Muscle layer of duodenum (tissue), 2 donors: ENCODE measurements around the gene GLRX5.
"Not testable (repeated sequence)": the region's sequence is repeated elsewhere in the genome, so short reads cannot be mapped to it uniquely, and the experiment has no call there.

Experiments used
- H3K27ac ChIP-seq: one replicate; pipeline ENCODE4 v1.7.0; 2013; ENCODE audit warnings: mild to moderate bottlenecking, low read length
- H3K27me3 ChIP-seq: one replicate; pipeline ENCODE4 v1.7.0; 2013; ENCODE audit warnings: low read depth, mild to moderate bottlenecking, control low read depth, low read length
- H3K36me3 ChIP-seq, 2 donors: one replicate each; pipeline ENCODE4 v1.7.0; 2013; ENCODE audit warnings: low read length in 2 of 2, control low read depth in 1 of 2, mild to moderate bottlenecking in 1 of 2; ENCODE audit not compliant: insufficient read depth in 2 of 2, control insufficient read depth in 1 of 2
- H3K4me1 ChIP-seq, 2 donors: one replicate each; pipeline ENCODE4 v1.7.0; 2013; ENCODE audit warnings: low read length in 2 of 2, mild to moderate bottlenecking in 2 of 2, control low read depth in 1 of 2, moderate library complexity in 1 of 2; ENCODE audit not compliant: insufficient read depth in 2 of 2, control insufficient read depth in 1 of 2
- H3K4me3 ChIP-seq, 2 donors: one replicate each; pipeline ENCODE4 v1.7.0; 2013; ENCODE audit warnings: low read length in 2 of 2, low read depth in 1 of 2, mild to moderate bottlenecking in 1 of 2
- H3K9me3 ChIP-seq, 2 donors: one replicate each; pipeline ENCODE4 v1.7.0; 2013; ENCODE audit warnings: low read length in 2 of 2, control low read depth in 1 of 2, mild to moderate bottlenecking in 1 of 2; ENCODE audit not compliant: control insufficient read depth in 1 of 2
- donor health status: healthy.

Gene GLRX5

DNA sequence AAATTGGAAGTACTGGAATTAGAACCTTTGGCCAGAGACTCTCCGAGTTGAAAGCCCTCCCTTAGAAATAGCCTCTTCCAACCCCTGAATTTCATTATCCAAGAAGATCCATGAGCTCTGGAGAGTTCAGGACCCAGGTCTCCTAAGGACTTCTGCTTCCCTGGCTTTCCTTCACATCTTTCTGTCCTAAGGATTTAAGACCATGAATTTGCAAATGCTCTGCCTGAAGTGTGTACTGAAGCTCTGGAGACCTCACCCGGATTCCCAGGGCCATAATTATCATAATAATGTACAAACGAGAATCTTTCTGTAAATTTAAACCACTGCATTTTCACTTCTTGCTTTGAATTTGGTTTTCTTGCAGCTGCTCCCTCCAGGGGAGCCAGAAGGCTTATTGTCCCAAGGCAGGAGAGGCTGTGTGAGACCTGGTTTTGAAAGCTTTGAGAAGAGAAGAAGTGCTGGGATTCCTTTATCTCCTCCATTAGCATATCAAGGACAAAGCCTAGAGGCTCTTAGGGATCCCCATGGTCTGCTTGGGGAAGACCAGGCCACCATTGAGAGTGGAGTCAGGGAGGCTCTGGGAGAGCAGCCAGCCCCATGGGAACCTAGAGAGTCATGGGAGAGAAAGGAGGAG lies 41.1 kb downstream of the GLRX5 start:
- Histone ChIP-seq H3K4me1 (no peaks in the 10 kb centered on the region), H3K27me3 (no peaks in the 10 kb centered on the region), H3K4me3 (no peak overlapping the region), H3K36me3 (no peaks in the 10 kb centered on the region), H3K9me3 (no peaks in the 10 kb centered on the region), H3K27ac (no peak overlapping the region)

- H3K27ac ChIP-seq: no peak overlapping the region
- no peaks in the 10 kb centered on the region for H3K36me3 ChIP-seq
- H3K4me3 ChIP-seq: no peak overlapping the region
- no peaks in the 10 kb centered on the region for H3K27me3 ChIP-seq
- H3K9me3 ChIP-seq: no peaks in the 10 kb centered on the region
- H3K4me1 ChIP-seq: no peaks in the 10 kb centered on the region
Observed at GRCh38 chr14:95577067-95577800, 42.4 kb downstream of the GLRX5 start.

DNA sequence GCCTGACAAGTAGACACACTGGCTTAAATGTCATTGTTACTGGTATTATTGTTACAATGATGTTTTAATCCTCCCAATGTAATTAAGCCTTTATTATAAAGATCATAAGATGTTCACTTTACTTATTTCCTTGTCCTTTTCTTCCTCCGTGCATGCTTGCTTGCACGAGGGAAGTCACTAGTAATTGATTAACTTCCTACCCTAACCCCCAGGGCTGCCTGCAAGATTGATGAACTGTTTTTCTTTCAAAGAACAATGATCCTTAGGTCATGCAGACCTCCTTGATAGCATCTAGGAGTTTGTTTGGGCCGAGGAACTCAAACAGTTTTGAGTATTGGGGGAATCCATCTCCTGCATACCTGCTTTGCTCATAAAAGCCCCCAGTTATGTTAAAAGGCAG lies 43.0 kb downstream of the GLRX5 start:
- Histone ChIP-seq H3K4me1 (no peaks in the 10 kb centered on the region), H3K9me3 (no peaks in the 10 kb centered on the region), H3K27ac (no peak overlapping the region), H3K36me3 (no peaks in the 10 kb centered on the region), H3K27me3 (no peaks in the 10 kb centered on the region), H3K4me3 (no peak overlapping the region)

- not testable (repeated sequence) for H3K4me3 ChIP-seq, H3K36me3 ChIP-seq, H3K27me3 ChIP-seq, H3K4me1 ChIP-seq, H3K27ac ChIP-seq, H3K9me3 ChIP-seq
Observed at GRCh38 chr14:95583836-95584617, 49.2 kb downstream of the GLRX5 start.

- H3K27ac ChIP-seq: no peak overlapping the region
- H3K4me3 ChIP-seq: no peak overlapping the region
- H3K9me3 ChIP-seq: no peaks in the 10 kb centered on the region
- peaks cover 4% of the 10 kb centered on the region for H3K27me3 ChIP-seq
- no peaks in the 10 kb centered on the region for H3K4me1 ChIP-seq
- H3K36me3 ChIP-seq: no peaks in the 10 kb centered on the region
Observed at GRCh38 chr14:95585953-95586620, 51.2 kb downstream of the GLRX5 start.

GRCh38 chr14:95591182-95591581 lies 56.3 kb downstream of the GLRX5 start:
- H3K4me3 ChIP-seq, H3K4me1 ChIP-seq, H3K36me3 ChIP-seq: not testable (repeated sequence)

More at GRCh38 chr14:95591182-95591581, 56.3 kb downstream of the GLRX5 start:
- not testable (repeated sequence) for H3K9me3 ChIP-seq, H3K27ac ChIP-seq, H3K27me3 ChIP-seq
